HepG2 (cell line): ENCODE measurements around the gene TOMM40L. TPM values are rescaled to one million over a fixed set of nuclear protein-coding genes. Genes with fewer than 3 reads are reported as not detected.

Experiments
- EED ChIP-seq: sonication (generic); formaldehyde crosslinking; IDR thresholded peaks from 2 replicates; pipeline ENCODE4 v1.5.0; 2020; ENCODE audit warnings: mild to moderate bottlenecking, missing genetic modification reagents
- EP300 ChIP-seq, 3 experiments: sonication (generic) in 1 of 3; formaldehyde crosslinking in 1 of 3; IDR thresholded peaks; 2 replicates each; pipeline versions ENCODE4 v1.5.1 to v1.6.1; 2011 to 2020; ENCODE audit warnings: low read depth in 2 of 3, low read length in 2 of 3, borderline replicate concordance in 1 of 3, improper control_type of control experiment in 1 of 3, mild to moderate bottlenecking in 1 of 3, missing genetic modification reagents in 1 of 3, moderate library complexity in 1 of 3
- FLYWCH1 ChIP-seq: sonication (generic); formaldehyde crosslinking; IDR thresholded peaks from 2 replicates; pipeline ENCODE4 v1.8.1; 2023; ENCODE audit warnings: mild to moderate bottlenecking, missing genetic modification reagents
- FOXA1 ChIP-seq, 2 experiments: fragments of 450-650 bp in 1 of 2; sonication (generic) in 1 of 2; formaldehyde crosslinking in 1 of 2; IDR thresholded peaks; 2 replicates each; pipeline versions ENCODE4 v1.4.0 to v1.6.1; 2016 to 2020; ENCODE audit warnings: missing genetic modification reagents in 1 of 2
- FOXA3 ChIP-seq: IDR thresholded peaks from 2 replicates; pipeline ENCODE4 v1.6.1; 2016; ENCODE audit warnings: missing genetic modification reagents, missing compliant biosample characterization
- FOXC1 ChIP-seq: sonication (generic); formaldehyde crosslinking; IDR thresholded peaks from 2 replicates; pipeline ENCODE4 v1.8.0; 2022; ENCODE audit warnings: mild to moderate bottlenecking, missing genetic modification reagents, borderline replicate concordance
- HMG20A ChIP-seq: IDR thresholded peaks from 2 replicates; pipeline ENCODE4 v1.6.1; 2016; ENCODE audit warnings: borderline replicate concordance
- HMG20B ChIP-seq: conservative IDR thresholded peaks from 2 replicates; pipeline ENCODE4 v1.6.1; 2016; ENCODE audit warnings: missing genetic modification reagents, missing compliant biosample characterization
- IRF2 ChIP-seq: IDR thresholded peaks from 2 replicates; pipeline ENCODE4 v1.6.1; 2018; ENCODE audit warnings: missing genetic modification reagents, missing compliant biosample characterization
- KAT2B ChIP-seq: fragments of 150-350 bp; IDR thresholded peaks from 2 replicates; pipeline ENCODE4 v1.6.1; 2014; ENCODE audit warnings: low read depth, low read length, borderline replicate concordance
- KDM6A ChIP-seq: IDR thresholded peaks from 2 replicates; pipeline ENCODE4 v1.6.1; 2016; ENCODE audit warnings: low read depth
- KMT2B ChIP-seq: IDR thresholded peaks from 2 replicates; pipeline ENCODE4 v1.6.1; 2016; ENCODE audit warnings: missing genetic modification reagents, missing compliant biosample characterization
- MED1 ChIP-seq: sonication (generic); formaldehyde crosslinking; IDR thresholded peaks from 2 replicates; pipeline ENCODE4 v1.4.0; 2020; ENCODE audit warnings: missing genetic modification reagents
- MED8 ChIP-seq: sonication (generic); formaldehyde crosslinking; IDR thresholded peaks from 2 replicates; pipeline ENCODE4 v1.8.1; 2023; ENCODE audit warnings: mild to moderate bottlenecking, missing genetic modification reagents; ENCODE audit not compliant: insufficient replicate concordance
- RXRA ChIP-seq: sonication (generic); formaldehyde crosslinking; IDR thresholded peaks from 2 replicates; pipeline ENCODE4 v1.5.1; 2020; ENCODE audit warnings: missing genetic modification reagents
- SMAD1 ChIP-seq: sonication (generic); formaldehyde crosslinking; IDR thresholded peaks from 2 replicates; pipeline ENCODE4 v1.4.0; 2020; ENCODE audit warnings: missing genetic modification reagents, low read depth, mild to moderate bottlenecking, borderline replicate concordance
- SMC3 ChIP-seq: IDR thresholded peaks from 2 replicates; pipeline ENCODE4 v1.6.1; 2011; ENCODE audit warnings: low read length, improper control_type of control experiment
- ZFP37 ChIP-seq: sonication (generic); formaldehyde crosslinking; IDR thresholded peaks from 2 replicates; pipeline ENCODE4 v1.4.0; 2020; ENCODE audit warnings: missing genetic modification reagents, borderline replicate concordance
- ZNF331 ChIP-seq: sonication (generic); formaldehyde crosslinking; IDR thresholded peaks from 2 replicates; pipeline ENCODE4 v1.4.0; 2020; ENCODE audit warnings: missing genetic modification reagents
- ZNF335 ChIP-seq: sonication (generic); formaldehyde crosslinking; IDR thresholded peaks from 2 replicates; pipeline ENCODE4 v1.4.0; 2020; ENCODE audit warnings: missing genetic modification reagents
- ZNF354B ChIP-seq: sonication (generic); formaldehyde crosslinking; IDR thresholded peaks from 2 replicates; pipeline ENCODE4 v1.8.0; 2022; ENCODE audit warnings: mild to moderate bottlenecking, missing genetic modification reagents
- ZNF879 ChIP-seq: sonication (generic); formaldehyde crosslinking; IDR thresholded peaks from 2 replicates; pipeline ENCODE4 v1.8.1; 2023; ENCODE audit warnings: missing genetic modification reagents
- ZSCAN21 ChIP-seq: sonication (generic); formaldehyde crosslinking; IDR thresholded peaks from 2 replicates; pipeline ENCODE4 v1.8.0; 2022; ENCODE audit warnings: mild to moderate bottlenecking, missing genetic modification reagents, moderate library complexity, borderline replicate concordance
- polyA plus RNA-seq, 8 experiments: library from polyadenylated mRNA; depleted of rRNA in 3 of 8; stranded (reverse) in 7 of 8; unstranded in 1 of 8; fragments of >200 nt; fragmentation: Illumina TruSeq in 4 of 8; extraction: Trizol in 4 of 8; gene quantifications; 2 replicates each; pipeline versions ENCODE4 v1.2.1 to v1.2.3, GENCODE V29; 2011 to 2016; ENCODE audit warnings: low read depth in 4 of 8, missing spikeins in 1 of 8, mixed read lengths in 1 of 8; ENCODE audit not compliant: insufficient read depth in 1 of 8
- total RNA-seq, 5 experiments: library from RNA; depleted of rRNA; stranded (reverse); fragments of >200 nt; fragmentation: Illumina TruSeq; extraction: Trizol; gene quantifications; 2 replicates each; pipeline ENCODE4 v1.2.3, GENCODE V29; 2016; ENCODE audit warnings: low read depth in 1 of 5
- TF ChIP-seq, protein P1 (sequence below): sonication (generic); formaldehyde crosslinking; IDR thresholded peaks from 2 replicates; pipeline ENCODE4 v1.4.0; 2020; ENCODE audit warnings: missing genetic modification reagents, borderline replicate concordance
- TF ChIP-seq, protein P2 (sequence below): sonication (generic); formaldehyde crosslinking; IDR thresholded peaks from 2 replicates; pipeline ENCODE4 v1.8.0; 2023; ENCODE audit warnings: mild to moderate bottlenecking, missing genetic modification reagents
- TF ChIP-seq, protein P3 (sequence below): IDR thresholded peaks from 2 replicates; pipeline ENCODE4 v1.6.1; 2016; ENCODE audit warnings: mild to moderate bottlenecking

TOMM40L gene
- total and polyA plus RNA-seq, 2 of the 13 experiments (the other 11 are each of a cell fraction or from before 2014, with no cell fraction given) = 14.1 to 26.2 TPM

DNA sequence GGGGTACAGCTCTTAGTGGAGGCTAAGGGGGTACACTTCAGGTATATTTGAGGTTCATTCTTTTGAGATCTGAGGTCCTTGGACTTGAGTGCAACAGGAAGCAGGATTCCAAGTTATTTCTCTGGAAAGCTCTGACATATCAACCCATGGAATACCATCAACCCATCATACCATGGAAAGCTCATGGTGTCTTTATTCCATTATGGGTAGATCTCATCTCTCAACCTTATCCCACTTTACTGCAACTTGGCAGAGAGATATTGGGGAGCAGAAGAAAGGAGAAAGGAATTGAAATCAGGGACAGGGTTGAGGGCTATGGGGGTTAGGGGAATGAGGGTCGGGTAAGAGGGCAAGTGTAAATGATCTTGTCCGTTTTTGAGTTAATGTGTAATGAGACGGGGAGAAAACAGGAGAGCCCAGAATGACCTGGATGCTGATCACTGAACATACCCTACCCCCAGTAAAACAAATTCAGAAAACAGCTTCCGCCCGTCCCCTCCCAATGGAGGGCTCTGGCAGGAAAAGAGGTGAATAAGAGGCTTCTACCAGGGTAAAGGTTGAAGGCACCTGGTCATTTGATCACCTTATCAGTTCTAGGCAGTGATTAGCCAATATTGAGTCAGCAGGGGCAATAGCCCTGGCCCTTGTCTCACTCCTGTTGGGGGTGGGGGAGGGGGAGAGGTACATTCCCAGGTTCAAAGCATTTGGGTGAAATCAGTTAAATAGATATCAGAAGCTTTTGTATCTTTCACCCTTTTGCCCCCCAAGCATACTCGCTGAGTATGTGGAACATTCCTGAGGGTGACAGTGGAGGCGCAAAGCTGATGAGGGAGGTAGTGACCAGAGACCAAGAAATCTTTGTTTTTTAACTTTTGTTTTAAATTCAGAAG, 1.8 kb upstream of the TOMM40L start (continued):
- no peak for TF ChIP-seq KAT2B
- TF ChIP-seq ZNF879 = no peak
- peak; percentile 97 for TF ChIP-seq MED1 (CRISPR knock-in tag)
- peak; percentile 91 for TF ChIP-seq KDM6A (CRISPR knock-in tag)
- TF ChIP-seq FOXA3 (CRISPR knock-in tag) = peak; percentile 80
- TF ChIP-seq ZNF335 = peak; percentile 7; the same call in 1 of the 2 replicates
- peak; percentile 97 for TF ChIP-seq HMG20B (CRISPR knock-in tag)
- peak; percentile 30; the same call in 1 of the 2 replicates for TF ChIP-seq SMC3
- TF ChIP-seq RXRA (CRISPR knock-in tag) = peak; percentile 96
- TF ChIP-seq, protein P1, sequence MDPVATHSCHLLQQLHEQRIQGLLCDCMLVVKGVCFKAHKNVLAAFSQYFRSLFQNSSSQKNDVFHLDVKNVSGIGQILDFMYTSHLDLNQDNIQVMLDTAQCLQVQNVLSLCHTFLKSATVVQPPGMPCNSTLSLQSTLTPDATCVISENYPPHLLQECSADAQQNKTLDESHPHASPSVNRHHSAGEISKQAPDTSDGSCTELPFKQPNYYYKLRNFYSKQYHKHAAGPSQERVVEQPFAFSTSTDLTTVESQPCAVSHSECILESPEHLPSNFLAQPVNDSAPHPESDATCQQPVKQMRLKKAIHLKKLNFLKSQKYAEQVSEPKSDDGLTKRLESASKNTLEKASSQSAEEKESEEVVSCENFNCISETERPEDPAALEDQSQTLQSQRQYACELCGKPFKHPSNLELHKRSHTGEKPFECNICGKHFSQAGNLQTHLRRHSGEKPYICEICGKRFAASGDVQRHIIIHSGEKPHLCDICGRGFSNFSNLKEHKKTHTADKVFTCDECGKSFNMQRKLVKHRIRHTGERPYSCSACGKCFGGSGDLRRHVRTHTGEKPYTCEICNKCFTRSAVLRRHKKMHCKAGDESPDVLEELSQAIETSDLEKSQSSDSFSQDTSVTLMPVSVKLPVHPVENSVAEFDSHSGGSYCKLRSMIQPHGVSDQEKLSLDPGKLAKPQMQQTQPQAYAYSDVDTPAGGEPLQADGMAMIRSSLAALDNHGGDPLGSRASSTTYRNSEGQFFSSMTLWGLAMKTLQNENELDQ (CRISPR knock-in tag) = peak; percentile 12; the same call in 1 of the 2 replicates
- TF ChIP-seq SMAD1 = no peak
- no peak for TF ChIP-seq KMT2B
- TF ChIP-seq ZFP37 = peak; percentile 48; the same call in 1 of the 2 replicates
- no peak for TF ChIP-seq ZNF354B (CRISPR knock-in tag)
- TF ChIP-seq FOXA1 (IDR thresholded peaks at IDR 0.05) = no peak
- peak; percentile 81 for TF ChIP-seq FOXA1 (CRISPR knock-in tag; IDR thresholded peaks at IDR 0.05)
- no peak; the same call in 1 of the 2 replicates for TF ChIP-seq IRF2
- TF ChIP-seq, protein P2, sequence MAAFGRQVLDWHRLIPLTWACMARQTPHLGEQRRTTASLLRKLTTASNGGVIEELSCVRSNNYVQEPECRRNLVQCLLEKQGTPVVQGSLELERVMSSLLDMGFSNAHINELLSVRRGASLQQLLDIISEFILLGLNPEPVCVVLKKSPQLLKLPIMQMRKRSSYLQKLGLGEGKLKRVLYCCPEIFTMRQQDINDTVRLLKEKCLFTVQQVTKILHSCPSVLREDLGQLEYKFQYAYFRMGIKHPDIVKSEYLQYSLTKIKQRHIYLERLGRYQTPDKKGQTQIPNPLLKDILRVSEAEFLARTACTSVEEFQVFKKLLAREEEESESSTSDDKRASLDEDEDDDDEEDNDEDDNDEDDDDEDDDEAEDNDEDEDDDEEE = 0 out of 2 replicates have a peak, but pooled peaks have one; percentile 12
- no peak for TF ChIP-seq ZSCAN21 (CRISPR knock-in tag)
- no peak for TF ChIP-seq FLYWCH1
- TF ChIP-seq FOXC1 (CRISPR knock-in tag) = no peak; the same call in 1 of the 2 replicates
- TF ChIP-seq EED (CRISPR knock-in tag) = no peak
- peak; percentile 88 to 99; a peak in 3 of 4 replicates for TF ChIP-seq EP300 (IDR thresholded peaks at IDR 0.05; ENCODE audit: low read depth in 2 of 2, low read length in 2 of 2)
- TF ChIP-seq EP300 (CRISPR knock-in tag; IDR thresholded peaks at IDR 0.05; ENCODE audit: borderline replicate concordance) = peak; percentile 96
- TF ChIP-seq, protein P3, sequence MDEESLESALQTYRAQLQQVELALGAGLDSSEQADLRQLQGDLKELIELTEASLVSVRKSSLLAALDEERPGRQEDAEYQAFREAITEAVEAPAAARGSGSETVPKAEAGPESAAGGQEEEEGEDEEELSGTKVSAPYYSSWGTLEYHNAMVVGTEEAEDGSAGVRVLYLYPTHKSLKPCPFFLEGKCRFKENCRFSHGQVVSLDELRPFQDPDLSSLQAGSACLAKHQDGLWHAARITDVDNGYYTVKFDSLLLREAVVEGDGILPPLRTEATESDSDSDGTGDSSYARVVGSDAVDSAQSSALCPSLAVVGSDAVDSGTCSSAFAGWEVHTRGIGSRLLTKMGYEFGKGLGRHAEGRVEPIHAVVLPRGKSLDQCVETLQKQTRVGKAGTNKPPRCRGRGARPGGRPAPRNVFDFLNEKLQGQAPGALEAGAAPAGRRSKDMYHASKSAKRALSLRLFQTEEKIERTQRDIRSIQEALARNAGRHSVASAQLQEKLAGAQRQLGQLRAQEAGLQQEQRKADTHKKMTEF (CRISPR knock-in tag) = peak; percentile 63; the same call in 1 of the 2 replicates
- peak; percentile 97 for TF ChIP-seq MED8 (CRISPR knock-in tag)
- peak; percentile 39; the same call in 1 of the 2 replicates for TF ChIP-seq ZNF331 (CRISPR knock-in tag)
- TF ChIP-seq HMG20A (CRISPR knock-in tag) = peak; percentile 81; the same call in 1 of the 2 replicates
